ENCODE measurements around the gene ALOX5AP.

Gene ALOX5AP

DNA sequence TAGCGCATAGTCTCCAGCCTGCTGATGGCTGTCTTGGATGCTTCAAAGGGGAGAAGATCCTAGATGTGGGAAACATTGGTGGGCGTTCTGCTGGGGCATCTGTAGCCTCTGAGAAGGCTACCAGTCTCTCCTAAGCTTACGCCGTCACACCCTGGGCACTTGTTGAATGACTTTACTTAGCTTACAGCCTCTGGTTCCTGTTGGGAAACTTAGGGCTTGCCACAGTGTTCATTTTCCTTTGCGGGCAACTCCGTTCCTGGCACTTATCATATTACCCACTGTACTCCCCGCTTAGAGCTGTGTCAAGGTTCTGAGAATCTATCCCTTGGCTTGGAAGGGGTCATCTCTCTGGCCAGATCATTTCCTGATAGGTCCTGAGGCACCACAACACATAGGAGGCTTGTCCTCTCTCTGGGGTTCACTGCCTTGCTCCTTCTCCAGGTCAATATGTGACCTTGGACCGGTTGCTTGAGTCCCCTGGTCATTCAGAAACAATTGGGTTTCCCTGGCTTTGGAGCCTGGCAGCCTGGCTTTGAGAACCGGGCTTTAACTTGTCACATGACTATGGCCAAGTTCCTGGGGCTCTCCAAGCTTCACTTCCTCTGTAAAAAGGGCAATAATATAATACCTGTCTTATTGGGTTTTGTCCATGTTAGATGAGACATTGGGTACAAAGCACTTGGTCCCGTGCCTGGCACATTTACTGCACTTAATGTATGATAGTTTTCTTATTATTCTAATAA lies 20.5 kb upstream of the ALOX5AP start:
- no peak for DNase-seq (ENCODE audit: low spot score)
- FAIRE-seq = no peak

GRCh38 chr13:30715372-30715756 lies 20.0 kb upstream of the ALOX5AP start:
- FAIRE-seq (no peak), DNase-seq (ENCODE audit: low spot score) (no peak)

DNA sequence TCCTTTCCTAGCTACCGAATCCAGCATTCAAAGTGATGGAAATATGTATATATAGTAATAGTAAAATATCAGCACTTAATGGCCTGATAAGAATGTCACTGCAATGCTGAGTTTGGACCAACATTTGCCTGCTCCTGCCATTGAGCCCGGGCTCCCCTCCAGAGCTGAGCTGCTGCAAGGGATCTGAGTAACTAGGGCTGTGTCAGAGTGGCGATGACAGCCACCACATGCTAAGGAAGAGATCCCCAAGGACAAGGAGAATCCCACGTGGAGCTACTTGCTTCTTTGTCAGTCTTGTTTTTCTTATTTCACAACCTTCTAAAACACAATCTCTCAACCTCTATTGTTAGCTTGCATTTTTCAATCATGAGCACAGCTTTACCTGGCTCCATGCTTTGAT lies 19.5 kb upstream of the ALOX5AP start:
- DNase-seq (ENCODE audit: low spot score) = no peak
- no peak for FAIRE-seq

- DNase-seq (ENCODE audit: low spot score) = peak; percentile 33
- FAIRE-seq = no peak
These were observed 16.4 kb upstream of the ALOX5AP start for GRCh38 chr13:30718661-30719524.

DNA sequence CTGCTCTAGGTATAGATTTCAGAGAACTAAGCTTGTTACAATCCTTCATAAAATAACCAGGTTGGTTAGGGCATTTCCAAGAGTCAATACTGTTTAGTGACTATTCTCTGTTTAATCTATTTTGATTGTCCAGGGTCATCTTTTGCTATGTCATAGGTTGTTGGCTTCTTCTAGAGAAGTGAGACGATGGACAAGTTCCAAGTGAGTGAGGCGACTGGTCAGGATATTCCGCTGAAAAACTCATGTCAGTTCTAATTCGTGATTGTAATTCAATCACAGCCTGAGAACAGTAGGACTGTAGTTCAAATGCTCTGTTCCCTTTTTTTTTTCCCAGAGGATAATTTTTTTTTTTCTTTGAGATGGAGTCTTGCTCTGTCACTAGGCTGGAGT lies 15.8 kb upstream of the ALOX5AP start:
- DNase-seq (ENCODE audit: low spot score) = no peak
- FAIRE-seq = no peak

DNA sequence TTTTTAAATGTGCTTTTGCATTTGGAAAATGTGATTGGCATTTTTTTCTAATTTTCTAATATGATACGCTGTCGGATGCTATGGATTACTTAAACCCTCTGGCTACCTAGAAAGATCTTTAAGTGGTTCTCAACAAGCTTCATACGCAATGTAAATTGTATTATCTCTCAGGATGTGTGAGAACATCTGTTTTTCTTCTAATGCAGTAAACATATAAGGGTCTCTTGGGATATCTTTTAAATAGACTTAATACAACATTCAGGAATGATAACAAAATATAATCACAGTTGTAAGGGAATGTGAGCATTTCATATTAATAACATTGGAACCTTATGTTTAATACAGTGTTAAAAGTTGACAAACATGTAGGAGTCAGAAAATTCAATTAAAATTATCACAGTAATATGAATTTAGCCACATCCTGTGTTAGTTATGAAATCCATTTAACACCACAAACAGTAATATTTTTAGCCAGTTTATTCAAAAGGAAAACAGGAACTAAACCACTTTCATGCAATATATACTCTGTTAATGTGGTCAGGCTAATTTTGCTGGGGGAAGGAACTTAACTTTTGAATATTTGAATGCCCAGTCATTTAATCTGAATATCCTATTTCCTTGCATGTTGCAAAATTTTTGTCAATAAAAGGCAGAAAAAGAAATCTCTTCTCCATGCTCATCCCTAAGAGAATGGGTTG lies 15.0 kb upstream of the ALOX5AP start:
- FAIRE-seq (no peak), DNase-seq (ENCODE audit: low spot score) (no peak)

- DNase-seq (ENCODE audit: low spot score) (no peak), FAIRE-seq (no peak)
These were observed 13.4 kb upstream of the ALOX5AP start for GRCh38 chr13:30721936-30722335.

DNA sequence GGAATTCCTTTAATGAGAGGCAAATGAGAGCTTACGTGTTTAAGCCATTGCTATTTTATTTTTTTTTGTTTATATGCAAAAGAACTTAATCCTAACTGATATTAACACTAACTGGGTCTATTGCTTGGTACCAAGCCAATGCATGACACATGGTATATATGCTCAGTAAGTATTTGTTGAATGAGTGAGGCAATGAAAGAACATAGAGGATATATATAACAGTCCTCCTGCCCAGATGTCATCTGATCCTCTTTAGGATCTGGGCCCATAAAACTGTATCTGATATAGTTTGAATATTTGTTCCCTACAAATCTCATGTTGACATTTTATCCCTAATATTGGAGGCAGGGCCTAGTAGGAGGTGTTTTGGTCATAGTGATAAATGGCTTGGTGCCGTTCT lies 13.0 kb upstream of the ALOX5AP start:
- FAIRE-seq (no peak), DNase-seq (ENCODE audit: low spot score) (no peak)

GRCh38 chr13:30724778-30725177 lies 10.6 kb upstream of the ALOX5AP start:
- FAIRE-seq (no peak), DNase-seq (ENCODE audit: low spot score) (no peak)

GRCh38 chr13:30725326-30726085 lies 9.8 kb upstream of the ALOX5AP start:
- no peak for FAIRE-seq
- DNase-seq (ENCODE audit: low spot score) = no peak

GRCh38 chr13:30726192-30726591 lies 9.2 kb upstream of the ALOX5AP start:
- FAIRE-seq (no peak), DNase-seq (ENCODE audit: low spot score) (no peak)

- no peak for DNase-seq (ENCODE audit: low spot score)
- FAIRE-seq = no peak
These were observed 7.6 kb upstream of the ALOX5AP start for GRCh38 chr13:30727491-30728355.

GRCh38 chr13:30729801-30730200 lies 5.5 kb upstream of the ALOX5AP start:
- FAIRE-seq = no peak
- no peak for DNase-seq (ENCODE audit: low spot score)

DNA sequence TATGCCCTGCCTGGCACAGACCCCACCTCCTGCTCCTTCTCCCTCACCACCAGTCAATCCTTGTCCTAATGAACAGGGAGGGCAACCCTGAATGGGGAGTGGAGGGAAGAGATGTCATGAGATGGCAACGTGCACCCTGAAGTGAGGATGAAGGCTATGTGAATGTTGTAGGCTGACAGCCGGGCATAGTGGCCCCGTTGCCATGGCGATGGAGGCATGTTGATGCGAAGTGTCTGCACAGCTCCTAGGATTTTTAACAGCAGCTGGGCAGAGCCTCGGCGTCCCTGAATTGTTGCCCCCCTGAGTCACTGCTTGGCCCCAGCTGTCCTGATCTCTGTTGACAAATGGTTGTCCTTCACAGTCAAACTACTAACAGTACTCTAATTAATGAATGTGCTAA lies 4.8 kb upstream of the ALOX5AP start:
- no peak for FAIRE-seq
- no peak for DNase-seq (ENCODE audit: low spot score)

GRCh38 chr13:30731361-30732045 lies 3.8 kb upstream of the ALOX5AP start:
- no peak for DNase-seq (ENCODE audit: low spot score)
- FAIRE-seq = no peak

GRCh38 chr13:30732046-30732390 lies 3.3 kb upstream of the ALOX5AP start:
- DNase-seq (ENCODE audit: low spot score) = no peak
- no peak for FAIRE-seq

DNA sequence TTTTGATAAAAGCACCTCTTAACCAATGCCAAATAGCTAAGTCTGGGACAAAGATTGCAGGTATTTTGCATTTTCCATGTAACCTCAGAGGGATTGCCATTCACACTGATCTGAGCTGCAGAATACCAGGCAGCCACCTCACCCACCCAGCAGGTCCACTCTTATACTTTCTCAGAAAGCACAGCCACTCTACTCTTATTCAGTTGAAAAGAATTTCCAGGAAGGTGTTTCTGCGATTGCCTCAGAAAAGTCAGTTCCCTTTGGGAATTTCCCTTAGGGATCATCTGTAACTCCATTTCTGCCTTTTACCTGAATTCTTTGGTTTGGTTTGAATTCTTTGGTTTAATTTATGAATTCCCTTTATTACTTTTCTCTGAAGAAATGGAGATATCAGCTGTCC lies 904 bp upstream of the ALOX5AP start:
- DNase-seq (ENCODE audit: low spot score) (no peak), FAIRE-seq (no peak)

DNA sequence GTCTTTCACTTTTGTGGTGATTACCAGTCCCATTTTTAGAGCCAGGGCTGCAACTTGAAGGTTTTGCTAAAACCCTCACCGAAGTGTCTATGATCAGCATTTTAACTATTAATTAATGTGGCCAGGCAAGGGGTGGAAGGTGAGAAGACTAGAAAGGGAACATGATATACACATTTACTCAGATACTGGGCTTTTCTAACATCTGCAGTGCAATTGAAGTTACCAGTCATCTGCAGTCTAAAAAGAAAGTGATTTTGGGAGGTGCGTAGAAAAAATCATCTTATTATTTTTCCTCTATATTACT lies 481 bp downstream of the ALOX5AP start:
- DNase-seq (ENCODE audit: low spot score) (no peak), FAIRE-seq (no peak)

DNA sequence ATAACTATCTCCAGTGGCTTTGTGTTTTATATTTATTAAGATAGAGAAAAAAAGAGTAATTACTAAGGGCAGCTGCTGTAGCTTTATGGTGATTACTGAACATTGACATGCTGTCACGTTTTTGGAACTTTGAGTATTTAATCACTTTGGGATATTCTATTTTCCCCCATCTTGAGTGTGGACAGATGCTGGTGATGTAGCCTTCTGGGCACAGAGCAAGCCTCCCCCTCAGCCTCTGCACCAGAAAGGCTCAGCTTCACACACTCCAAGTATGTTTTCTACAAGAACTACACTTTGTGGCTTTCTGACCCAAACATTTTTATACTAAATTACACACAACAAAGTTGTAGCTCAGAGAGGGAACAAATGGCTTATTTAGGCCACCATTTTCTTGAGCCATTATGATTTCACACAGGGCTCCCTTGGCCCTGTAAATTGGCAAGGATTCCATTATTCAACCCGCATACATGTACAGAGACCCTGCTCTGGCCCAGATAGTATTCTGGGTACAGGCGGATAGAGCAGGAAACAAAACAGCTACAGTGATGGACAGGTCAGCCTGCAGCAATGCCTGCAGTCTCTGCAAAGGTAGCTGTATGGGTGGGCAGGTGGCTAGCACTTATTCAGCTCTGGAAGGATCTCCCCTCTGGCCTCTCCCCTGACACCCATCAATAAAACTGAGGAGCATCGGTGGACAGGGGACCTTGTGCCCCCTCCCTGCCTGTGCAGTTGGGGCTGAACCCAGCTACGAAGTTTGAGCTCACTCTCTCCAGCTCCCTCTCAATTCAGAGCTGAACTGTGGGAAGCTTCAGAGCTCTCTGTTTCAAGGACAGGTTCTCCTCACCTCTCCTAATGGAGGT lies 1.3 kb downstream of the ALOX5AP start:
- FAIRE-seq (no peak), DNase-seq (ENCODE audit: low spot score) (no peak)
